Osteoblast (primary cell): ENCODE results near the gene TMEM63A. TPM values are rescaled to one million over a fixed set of nuclear protein-coding genes. Genes with fewer than 3 reads are reported as not detected.

Experiments
- DNase-seq: peaks from one replicate; pipeline ENCODE4 v3.0.0; 2011; ENCODE audit warnings: low spot score, mixed read lengths; ENCODE audit not compliant: insufficient read length; ENCODE audit errors: missing footprints
- H2AFZ ChIP-seq: 2 replicates; pipeline ENCODE4 v1.6.0; 2011; ENCODE audit warnings: mild to moderate bottlenecking, low read length
- H3K27ac ChIP-seq: 2 replicates; pipeline ENCODE4 v1.5.1; 2011; ENCODE audit warnings: mild to moderate bottlenecking, low read depth, low read length, moderate library complexity
- H3K27me3 ChIP-seq: 2 replicates; pipeline ENCODE4 v1.6.0; 2012; ENCODE audit warnings: mild to moderate bottlenecking, control low read depth, inconsistent platforms, low read length, moderate library complexity; ENCODE audit not compliant: insufficient read depth
- H3K36me3 ChIP-seq: 2 replicates; pipeline ENCODE4 v1.5.1; 2011; ENCODE audit warnings: mild to moderate bottlenecking, low read length, control low read depth, moderate library complexity; ENCODE audit not compliant: insufficient read depth
- H3K4me1 ChIP-seq: 2 replicates; pipeline ENCODE4 v1.5.1; 2011; ENCODE audit warnings: mild to moderate bottlenecking, low read length, control low read depth, moderate library complexity; ENCODE audit not compliant: insufficient read depth
- H3K4me2 ChIP-seq: 2 replicates; pipeline ENCODE4 v1.6.0; 2011; ENCODE audit warnings: mild to moderate bottlenecking, low read length; ENCODE audit not compliant: insufficient read depth
- H3K4me3 ChIP-seq: fragments of 200-600 bp; sonication (generic); 3 replicates; pipeline ENCODE4 v1.5.1; 2012; ENCODE audit warnings: mild to moderate bottlenecking, low read length, inconsistent platforms; ENCODE audit not compliant: insufficient read depth
- H3K79me2 ChIP-seq: 2 replicates; pipeline ENCODE4 v1.6.0; 2012; ENCODE audit warnings: mild to moderate bottlenecking, low read length, control low read depth, inconsistent platforms; ENCODE audit not compliant: insufficient read depth
- H3K9me3 ChIP-seq: 2 replicates; pipeline ENCODE4 v1.5.1; 2011; ENCODE audit warnings: low read depth, low read length, control low read depth
- H4K20me1 ChIP-seq: 2 replicates; pipeline ENCODE4 v1.6.0; 2012; ENCODE audit warnings: mild to moderate bottlenecking, low read length, control low read depth; ENCODE audit not compliant: insufficient read depth
- CTCF ChIP-seq: IDR thresholded peaks from 2 replicates; pipeline ENCODE4 v1.5.1; 2011; ENCODE audit warnings: mild to moderate bottlenecking, low read depth, low read length, moderate library complexity; ENCODE audit errors: extremely low read depth
- total RNA-seq: library from RNA; depleted of rRNA; stranded (reverse); fragments of >200 nt; gene quantifications from 2 replicates; pipeline ENCODE4 v1.2.3, GENCODE V29; 2012

Gene TMEM63A
- total RNA-seq, 1 donor, result 23.2 TPM

DNA sequence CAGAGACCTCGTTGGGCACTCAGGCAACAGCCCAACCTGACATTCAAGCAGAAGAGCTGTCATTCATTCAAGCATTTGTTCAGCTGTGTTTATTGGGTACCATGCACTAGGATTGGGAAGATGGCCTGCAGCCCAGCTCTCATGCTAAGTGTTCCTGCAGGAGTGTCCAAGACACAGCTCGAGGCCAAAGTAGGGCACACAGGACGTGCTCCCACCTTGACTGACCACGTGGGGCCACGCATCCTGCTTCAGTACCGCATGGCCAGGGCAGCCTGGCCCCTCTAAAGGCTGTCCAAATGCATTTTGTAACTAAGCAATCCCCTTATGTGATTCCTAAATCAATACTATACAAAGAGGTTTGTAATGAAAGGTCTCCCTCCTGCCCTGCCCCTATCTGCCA lies 32.2 kb upstream of the TMEM63A start:
- peaks cover 17% of the 10 kb centered on the region for H3K36me3 ChIP-seq
- H3K4me3 ChIP-seq, result no peak overlapping the region
- peaks cover 2% of the 10 kb centered on the region for H4K20me1 ChIP-seq
- peaks cover 4% of the 10 kb centered on the region for H3K4me1 ChIP-seq
- no peak overlapping the region for H2AFZ ChIP-seq
- no peaks in the 10 kb centered on the region for H3K79me2 ChIP-seq
- no peaks in the 10 kb centered on the region for H3K9me3 ChIP-seq
- DNase-seq, result no peak
- H3K27ac ChIP-seq, result no peak overlapping the region
- no peak for TF ChIP-seq CTCF
- H3K4me2 ChIP-seq, result no peak overlapping the region
- no peaks in the 10 kb centered on the region for H3K27me3 ChIP-seq

DNA sequence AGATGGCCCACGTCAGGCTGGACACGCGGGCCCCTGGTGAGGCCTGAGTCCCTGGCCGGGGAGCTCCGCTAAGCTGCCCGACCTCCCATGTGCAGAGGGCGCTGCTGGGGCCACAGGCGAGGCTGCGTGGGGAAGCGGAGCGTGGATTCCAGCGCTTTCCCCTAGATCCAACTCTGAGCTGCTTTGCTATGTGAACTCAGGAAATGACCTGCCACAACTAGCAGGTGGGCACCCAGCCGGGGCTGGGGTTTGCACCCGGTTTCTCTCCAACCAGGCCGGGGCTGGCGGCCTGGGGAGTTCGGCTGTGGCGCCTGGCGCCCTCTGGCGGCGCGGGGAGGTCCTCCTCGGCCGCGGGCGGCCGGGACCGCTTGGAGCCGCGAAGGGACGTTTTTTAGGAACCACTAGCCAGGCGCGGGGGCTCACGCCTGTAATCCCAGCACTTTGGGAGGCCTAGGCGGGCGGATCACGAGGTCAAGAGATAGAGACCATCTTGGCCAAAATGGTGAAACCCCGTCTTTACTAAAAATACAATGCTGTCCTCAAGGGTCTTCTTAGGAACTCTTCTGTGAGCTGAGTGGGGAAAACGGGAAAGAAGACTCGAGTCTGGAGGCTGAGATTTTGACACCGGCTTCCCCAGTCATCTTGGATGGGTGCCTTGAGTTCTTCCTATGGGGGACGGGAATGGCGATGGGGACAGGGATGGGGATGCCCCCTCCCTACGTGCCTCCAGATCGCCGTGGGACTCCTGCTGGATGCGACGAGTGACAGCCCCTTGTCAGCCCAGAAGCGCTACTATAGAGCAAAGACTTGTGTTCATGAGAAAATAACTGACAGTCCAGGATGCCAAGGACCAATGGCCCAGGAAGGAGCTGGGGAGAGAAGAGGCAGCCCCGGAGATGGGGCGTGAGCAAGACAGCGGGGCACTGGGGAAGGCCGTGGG lies 29.3 kb upstream of the TMEM63A start:
- Histone ChIP-seq H3K27me3 (no peaks in the 10 kb centered on the region), H4K20me1 (no peaks in the 10 kb centered on the region), H2AFZ (peak overlapping the region; percentile 90), H3K79me2 (no peaks in the 10 kb centered on the region), H3K4me3 (peak overlapping the region; percentile 56), H3K4me1 (peaks cover 4% of the 10 kb centered on the region), H3K36me3 (no peaks in the 10 kb centered on the region), H3K4me2 (peak overlapping the region; percentile 80), H3K27ac (no peak overlapping the region), H3K9me3 (no peaks in the 10 kb centered on the region)
- peak; percentile 97 for DNase-seq
- TF ChIP-seq CTCF, result peak; percentile 77

DNA sequence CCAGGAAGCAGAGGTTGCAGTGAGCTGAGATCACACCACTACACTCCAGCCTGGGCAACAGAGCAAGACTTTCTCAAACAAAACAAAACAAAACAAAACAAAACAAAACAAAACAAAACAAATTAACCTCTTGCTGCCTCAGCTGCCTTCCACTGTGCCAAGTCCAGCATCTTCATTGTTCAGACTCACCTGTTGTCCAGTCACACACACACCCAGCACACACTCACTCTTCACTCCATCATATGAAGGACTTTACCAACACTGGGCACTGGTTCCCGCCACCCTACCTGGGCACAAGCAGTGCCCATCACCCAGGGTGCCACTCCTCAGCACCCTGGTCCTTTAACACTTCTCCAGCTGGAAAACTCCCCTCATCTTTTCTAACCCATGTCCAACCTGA lies 27.3 kb upstream of the TMEM63A start:
- Histone ChIP-seq H2AFZ (no peak overlapping the region), H3K36me3 (no peaks in the 10 kb centered on the region), H3K4me1 (peaks cover 4% of the 10 kb centered on the region), H3K4me3 (no peak overlapping the region), H3K4me2 (no peak overlapping the region), H3K27me3 (no peaks in the 10 kb centered on the region), H3K9me3 (no peaks in the 10 kb centered on the region), H4K20me1 (no peaks in the 10 kb centered on the region), H3K27ac (no peak overlapping the region), H3K79me2 (no peaks in the 10 kb centered on the region)
- no peak for DNase-seq
- no peak for TF ChIP-seq CTCF

DNA sequence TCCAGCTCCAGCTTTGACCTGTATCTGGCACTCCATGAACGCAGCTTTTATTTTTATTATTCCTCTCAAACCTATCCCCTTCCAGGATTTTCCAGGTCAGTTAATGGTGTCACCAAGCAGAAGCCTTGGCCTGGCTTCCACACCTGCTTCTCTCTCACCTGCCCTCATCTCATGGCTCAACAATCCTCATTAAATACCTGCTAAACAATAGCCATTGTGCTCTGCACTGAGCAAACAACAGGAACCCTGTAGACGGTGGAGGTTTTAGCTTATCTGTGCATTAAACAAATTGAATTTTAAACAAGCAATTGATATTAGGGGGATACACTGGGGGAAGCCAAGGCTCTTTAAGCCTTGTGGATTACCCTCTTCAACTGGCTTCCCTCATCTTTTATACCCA lies 26.6 kb upstream of the TMEM63A start:
- TF ChIP-seq CTCF, result no peak
- Histone ChIP-seq H3K4me2 (no peak overlapping the region), H3K36me3 (no peaks in the 10 kb centered on the region), H4K20me1 (no peaks in the 10 kb centered on the region), H2AFZ (no peak overlapping the region), H3K27ac (no peak overlapping the region), H3K4me1 (peaks cover 4% of the 10 kb centered on the region), H3K9me3 (no peaks in the 10 kb centered on the region), H3K27me3 (no peaks in the 10 kb centered on the region), H3K4me3 (no peak overlapping the region), H3K79me2 (no peaks in the 10 kb centered on the region)
- peak; percentile 25 for DNase-seq
